Measurements from ENCODE around the gene C2CD4C.

DNA sequence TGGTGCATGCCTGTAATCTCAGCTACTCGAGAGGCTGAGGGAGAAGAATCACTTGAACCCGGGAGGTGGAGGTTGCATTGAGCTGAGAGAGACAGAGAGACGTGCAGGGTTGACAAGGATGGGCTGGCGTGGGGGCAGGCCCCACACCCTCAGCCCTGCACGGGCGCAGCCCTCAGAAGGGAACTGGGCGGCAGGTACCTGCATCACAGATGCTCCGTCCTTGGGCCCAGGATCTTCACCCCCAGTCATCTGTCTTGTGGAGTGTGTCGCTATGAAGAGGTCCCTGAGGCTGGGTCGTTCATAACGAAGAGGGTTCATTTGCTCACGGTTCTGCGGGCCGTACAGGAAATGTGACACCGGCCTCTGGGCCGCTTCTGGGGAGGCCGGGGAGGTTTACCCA lies 20.3 kb downstream of the C2CD4C start:
- TF ChIP-seq, protein P1, sequence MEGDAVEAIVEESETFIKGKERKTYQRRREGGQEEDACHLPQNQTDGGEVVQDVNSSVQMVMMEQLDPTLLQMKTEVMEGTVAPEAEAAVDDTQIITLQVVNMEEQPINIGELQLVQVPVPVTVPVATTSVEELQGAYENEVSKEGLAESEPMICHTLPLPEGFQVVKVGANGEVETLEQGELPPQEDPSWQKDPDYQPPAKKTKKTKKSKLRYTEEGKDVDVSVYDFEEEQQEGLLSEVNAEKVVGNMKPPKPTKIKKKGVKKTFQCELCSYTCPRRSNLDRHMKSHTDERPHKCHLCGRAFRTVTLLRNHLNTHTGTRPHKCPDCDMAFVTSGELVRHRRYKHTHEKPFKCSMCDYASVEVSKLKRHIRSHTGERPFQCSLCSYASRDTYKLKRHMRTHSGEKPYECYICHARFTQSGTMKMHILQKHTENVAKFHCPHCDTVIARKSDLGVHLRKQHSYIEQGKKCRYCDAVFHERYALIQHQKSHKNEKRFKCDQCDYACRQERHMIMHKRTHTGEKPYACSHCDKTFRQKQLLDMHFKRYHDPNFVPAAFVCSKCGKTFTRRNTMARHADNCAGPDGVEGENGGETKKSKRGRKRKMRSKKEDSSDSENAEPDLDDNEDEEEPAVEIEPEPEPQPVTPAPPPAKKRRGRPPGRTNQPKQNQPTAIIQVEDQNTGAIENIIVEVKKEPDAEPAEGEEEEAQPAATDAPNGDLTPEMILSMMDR (IDR thresholded peaks at IDR 0.05) = no peak
- no peak for TF ChIP-seq POLR2A (IDR thresholded peaks at IDR 0.05)

All from uterus (tissue), 2 donors.